ENCODE results near the gene RBBP8NL. TPM values are rescaled to one million over a fixed set of nuclear protein-coding genes. Genes with fewer than 3 reads are reported as not detected.

Gene RBBP8NL
- polyA plus RNA-seq, 2 of the 4 experiments (the other 2 are of a cell fraction): not detected

GRCh38 chr20:62398120-62398821 is 29.1 kb downstream of the RBBP8NL start:
- TF ChIP-seq KDM1A (IDR thresholded peaks at IDR 0.05; ENCODE audit: low read depth) (no peak), RAD21 (conservative IDR thresholded peaks at IDR 0.05 in 1 of 2, IDR thresholded peaks at IDR 0.05 in 1 of 2) (no peak), MAFK (IDR thresholded peaks at IDR 0.05; ENCODE audit: partially characterized antibody) (no peak), TFCP2L1 (CRISPR knock-in tag; IDR thresholded peaks at IDR 0.05) (no peak), ZC3H11A (IDR thresholded peaks at IDR 0.05) (no peak), POLR2A (IDR thresholded peaks at IDR 0.05; ENCODE audit: low read length) (no peak), HEYL (CRISPR knock-in tag; IDR thresholded peaks at IDR 0.05) (no peak), PHF8 (IDR thresholded peaks at IDR 0.05; ENCODE audit: borderline replicate concordance, low read depth) (no peak), NPAS2 (CRISPR knock-in tag; IDR thresholded peaks at IDR 0.05; ENCODE audit: borderline replicate concordance) (no peak), ZNF302 (CRISPR knock-in tag; IDR thresholded peaks at IDR 0.05) (no peak), RCOR1 (IDR thresholded peaks at IDR 0.05; ENCODE audit: low read depth, low read length) (no peak), CHD4 (IDR thresholded peaks at IDR 0.05; ENCODE audit: borderline replicate concordance) (no peak), MAZ (IDR thresholded peaks at IDR 0.05; ENCODE audit: borderline replicate concordance, low read depth, low read length) (no peak), CBX8 (IDR thresholded peaks at IDR 0.05) (no peak), EHF (CRISPR knock-in tag; IDR thresholded peaks at IDR 0.05) (no peak), SMC3 (IDR thresholded peaks at IDR 0.05) (no peak)
- TF ChIP-seq, protein P1, sequence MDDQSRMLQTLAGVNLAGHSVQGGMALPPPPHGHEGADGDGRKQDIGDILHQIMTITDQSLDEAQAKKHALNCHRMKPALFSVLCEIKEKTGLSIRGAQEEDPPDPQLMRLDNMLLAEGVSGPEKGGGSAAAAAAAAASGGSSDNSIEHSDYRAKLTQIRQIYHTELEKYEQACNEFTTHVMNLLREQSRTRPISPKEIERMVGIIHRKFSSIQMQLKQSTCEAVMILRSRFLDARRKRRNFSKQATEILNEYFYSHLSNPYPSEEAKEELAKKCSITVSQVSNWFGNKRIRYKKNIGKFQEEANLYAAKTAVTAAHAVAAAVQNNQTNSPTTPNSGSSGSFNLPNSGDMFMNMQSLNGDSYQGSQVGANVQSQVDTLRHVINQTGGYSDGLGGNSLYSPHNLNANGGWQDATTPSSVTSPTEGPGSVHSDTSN (IDR thresholded peaks at IDR 0.05): no peak
- TF ChIP-seq, protein P2, sequence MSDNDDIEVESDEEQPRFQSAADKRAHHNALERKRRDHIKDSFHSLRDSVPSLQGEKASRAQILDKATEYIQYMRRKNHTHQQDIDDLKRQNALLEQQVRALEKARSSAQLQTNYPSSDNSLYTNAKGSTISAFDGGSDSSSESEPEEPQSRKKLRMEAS (IDR thresholded peaks at IDR 0.05): no peak
- TF ChIP-seq, protein P3, sequence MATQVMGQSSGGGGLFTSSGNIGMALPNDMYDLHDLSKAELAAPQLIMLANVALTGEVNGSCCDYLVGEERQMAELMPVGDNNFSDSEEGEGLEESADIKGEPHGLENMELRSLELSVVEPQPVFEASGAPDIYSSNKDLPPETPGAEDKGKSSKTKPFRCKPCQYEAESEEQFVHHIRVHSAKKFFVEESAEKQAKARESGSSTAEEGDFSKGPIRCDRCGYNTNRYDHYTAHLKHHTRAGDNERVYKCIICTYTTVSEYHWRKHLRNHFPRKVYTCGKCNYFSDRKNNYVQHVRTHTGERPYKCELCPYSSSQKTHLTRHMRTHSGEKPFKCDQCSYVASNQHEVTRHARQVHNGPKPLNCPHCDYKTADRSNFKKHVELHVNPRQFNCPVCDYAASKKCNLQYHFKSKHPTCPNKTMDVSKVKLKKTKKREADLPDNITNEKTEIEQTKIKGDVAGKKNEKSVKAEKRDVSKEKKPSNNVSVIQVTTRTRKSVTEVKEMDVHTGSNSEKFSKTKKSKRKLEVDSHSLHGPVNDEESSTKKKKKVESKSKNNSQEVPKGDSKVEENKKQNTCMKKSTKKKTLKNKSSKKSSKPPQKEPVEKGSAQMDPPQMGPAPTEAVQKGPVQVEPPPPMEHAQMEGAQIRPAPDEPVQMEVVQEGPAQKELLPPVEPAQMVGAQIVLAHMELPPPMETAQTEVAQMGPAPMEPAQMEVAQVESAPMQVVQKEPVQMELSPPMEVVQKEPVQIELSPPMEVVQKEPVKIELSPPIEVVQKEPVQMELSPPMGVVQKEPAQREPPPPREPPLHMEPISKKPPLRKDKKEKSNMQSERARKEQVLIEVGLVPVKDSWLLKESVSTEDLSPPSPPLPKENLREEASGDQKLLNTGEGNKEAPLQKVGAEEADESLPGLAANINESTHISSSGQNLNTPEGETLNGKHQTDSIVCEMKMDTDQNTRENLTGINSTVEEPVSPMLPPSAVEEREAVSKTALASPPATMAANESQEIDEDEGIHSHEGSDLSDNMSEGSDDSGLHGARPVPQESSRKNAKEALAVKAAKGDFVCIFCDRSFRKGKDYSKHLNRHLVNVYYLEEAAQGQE (IDR thresholded peaks at IDR 0.05): no peak
- ATAC-seq (no peak), FAIRE-seq (no peak), DNase-seq (ENCODE audit: low read depth in 1 of 2, low spot score in 1 of 2) (no peak)
- WGBS (ENCODE audit: missing lambda C conversion rate): 84% methylated on average over 18 of the region's 19 CpGs
- ChIA-PET CTCF (interaction anchor here (0.9 to 4.6 kb wide), 3 partner anchors 12 to 15 kb away, joined by 3 to 24 read pairs (median 3); no protein-coding TSS in a partner anchor), POLR2A (no interaction called here)
- no peak overlapping the region for H3K27ac ChIP-seq
- no peaks in the 10 kb centered on the region for H3K9me3 ChIP-seq
- H3K4me3 ChIP-seq: no peak overlapping the region
- no peak overlapping the region for H3K4me2 ChIP-seq
- no peaks in the 10 kb centered on the region for H3K4me1 ChIP-seq

- FAIRE-seq: no peak
- POLR2A ChIA-PET: interaction anchor here (1.3 kb wide), 1 partner anchor 10 kb away, joined by 4 read pairs; the partner anchor contains the start of gene RPS21
Measured at GRCh38 chr20:62396367-62397239, 30.7 kb downstream of the RBBP8NL start.

More at GRCh38 chr20:62396367-62397239, 30.7 kb downstream of the RBBP8NL start:
- no peak for DNase-seq (ENCODE audit: low read depth in 1 of 2, low spot score in 1 of 2)
- Histone ChIP-seq H3K4me3 (no peak overlapping the region), H3K4me1 (no peaks in the 10 kb centered on the region), H3K27ac (no peak overlapping the region), H3K4me2 (no peak overlapping the region), H3K9me3 (no peaks in the 10 kb centered on the region)
- TF ChIP-seq EP300 (IDR thresholded peaks at IDR 0.05): no peak
- TF ChIP-seq HMGXB4 (CRISPR knock-in tag; IDR thresholded peaks at IDR 0.05; ENCODE audit: borderline replicate concordance): no peak
- no peak for TF ChIP-seq RAD21 (conservative IDR thresholded peaks at IDR 0.05 in 1 of 2, IDR thresholded peaks at IDR 0.05 in 1 of 2)
- no peak for TF ChIP-seq EHF (CRISPR knock-in tag; IDR thresholded peaks at IDR 0.05)
- no peak for TF ChIP-seq HES2 (IDR thresholded peaks at IDR 0.05)
- TF ChIP-seq CBX8 (IDR thresholded peaks at IDR 0.05): no peak
- no peak for TF ChIP-seq E2F6 (IDR thresholded peaks at IDR 0.05; ENCODE audit: borderline replicate concordance, low read depth)
- no peak for TF ChIP-seq SREBF2 (IDR thresholded peaks at IDR 0.05)
- TF ChIP-seq JUNB (IDR thresholded peaks at IDR 0.05): no peak
- TF ChIP-seq RCOR1 (IDR thresholded peaks at IDR 0.05; ENCODE audit: low read depth, low read length): no peak
- no peak for TF ChIP-seq JUN (IDR thresholded peaks at IDR 0.05)
- TF ChIP-seq FOSB (CRISPR knock-in tag; IDR thresholded peaks at IDR 0.05): no peak
- 94% methylated on average over 26 of the region's 35 CpGs for WGBS (ENCODE audit: missing lambda C conversion rate)
- ATAC-seq: no peak
- CTCF ChIA-PET: interaction anchor here (0.5 to 2.9 kb wide), 11 partner anchors 9 to 412 kb away, joined by 3 to 13 read pairs (median 4); partner anchors contain the start of gene ADRM1
